Measurements from ENCODE around the gene ABCF2.

DNA sequence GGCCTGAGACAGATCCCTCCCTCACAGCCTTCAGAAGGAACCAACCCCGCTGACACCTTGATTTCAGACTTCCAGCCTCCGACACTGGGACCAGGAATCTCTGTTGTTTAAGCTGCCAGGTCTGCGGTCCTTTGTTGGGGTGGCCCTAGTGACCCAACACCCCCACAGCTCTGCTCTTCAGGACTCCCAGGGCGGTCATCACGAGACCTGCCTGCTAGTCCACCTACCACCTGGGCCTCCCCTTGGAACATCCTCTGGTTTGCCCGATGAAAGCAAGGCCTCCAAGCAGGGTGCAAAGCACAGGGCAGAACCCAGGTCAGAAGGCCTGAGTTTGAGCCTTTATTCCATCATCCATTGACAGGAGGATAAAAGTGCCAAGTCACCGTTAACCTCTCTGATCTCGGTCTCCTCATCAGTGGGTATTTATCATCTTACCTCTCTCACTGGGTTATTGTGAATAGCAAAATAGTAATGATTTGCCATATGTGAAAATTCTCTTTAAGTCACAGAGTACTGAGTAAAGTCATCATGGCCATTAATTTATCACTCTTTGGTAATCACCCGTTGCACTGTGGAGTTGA is 38.4 kb upstream of the ABCF2 start:
- TF ChIP-seq, protein P1, sequence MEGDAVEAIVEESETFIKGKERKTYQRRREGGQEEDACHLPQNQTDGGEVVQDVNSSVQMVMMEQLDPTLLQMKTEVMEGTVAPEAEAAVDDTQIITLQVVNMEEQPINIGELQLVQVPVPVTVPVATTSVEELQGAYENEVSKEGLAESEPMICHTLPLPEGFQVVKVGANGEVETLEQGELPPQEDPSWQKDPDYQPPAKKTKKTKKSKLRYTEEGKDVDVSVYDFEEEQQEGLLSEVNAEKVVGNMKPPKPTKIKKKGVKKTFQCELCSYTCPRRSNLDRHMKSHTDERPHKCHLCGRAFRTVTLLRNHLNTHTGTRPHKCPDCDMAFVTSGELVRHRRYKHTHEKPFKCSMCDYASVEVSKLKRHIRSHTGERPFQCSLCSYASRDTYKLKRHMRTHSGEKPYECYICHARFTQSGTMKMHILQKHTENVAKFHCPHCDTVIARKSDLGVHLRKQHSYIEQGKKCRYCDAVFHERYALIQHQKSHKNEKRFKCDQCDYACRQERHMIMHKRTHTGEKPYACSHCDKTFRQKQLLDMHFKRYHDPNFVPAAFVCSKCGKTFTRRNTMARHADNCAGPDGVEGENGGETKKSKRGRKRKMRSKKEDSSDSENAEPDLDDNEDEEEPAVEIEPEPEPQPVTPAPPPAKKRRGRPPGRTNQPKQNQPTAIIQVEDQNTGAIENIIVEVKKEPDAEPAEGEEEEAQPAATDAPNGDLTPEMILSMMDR (IDR thresholded peaks at IDR 0.05) = no peak
- TF ChIP-seq POLR2A (IDR thresholded peaks at IDR 0.05) (no peak), POLR2AphosphoS5 (IDR thresholded peaks at IDR 0.05) (no peak)
